GM18861 (cell line): ENCODE results near the gene ASMTL.

Source experiments
- ATAC-seq: cut with Tn5 transposase; IDR thresholded peaks from one replicate; pipeline ENCODE4 v1.9.1; 2021; ENCODE audit not compliant: unreplicated experiment

Gene ASMTL

GRCh38 chrX:1358793-1359476 is 93.8 kb downstream of the ASMTL start:
- ATAC-seq = no peak

- no peak for ATAC-seq
Observed at GRCh38 chrX:1357993-1358392, 94.7 kb downstream of the ASMTL start.

GRCh38 chrX:1355131-1356046 is 97.3 kb downstream of the ASMTL start:
- ATAC-seq = no peak

- ATAC-seq = no peak
Observed at GRCh38 chrX:1354036-1355019, 98.4 kb downstream of the ASMTL start.
